ENCODE results near the gene CPA1. TPM values are rescaled to one million over a fixed set of nuclear protein-coding genes. Genes with fewer than 3 reads are reported as not detected.
A peak's percentile ranks its signal among the peaks of the same experiment; 100 is the strongest.

The CPA1 gene
- total and polyA plus RNA-seq, 4 donors, result 0.31 to 12.5 (median 0.73) TPM

DNA sequence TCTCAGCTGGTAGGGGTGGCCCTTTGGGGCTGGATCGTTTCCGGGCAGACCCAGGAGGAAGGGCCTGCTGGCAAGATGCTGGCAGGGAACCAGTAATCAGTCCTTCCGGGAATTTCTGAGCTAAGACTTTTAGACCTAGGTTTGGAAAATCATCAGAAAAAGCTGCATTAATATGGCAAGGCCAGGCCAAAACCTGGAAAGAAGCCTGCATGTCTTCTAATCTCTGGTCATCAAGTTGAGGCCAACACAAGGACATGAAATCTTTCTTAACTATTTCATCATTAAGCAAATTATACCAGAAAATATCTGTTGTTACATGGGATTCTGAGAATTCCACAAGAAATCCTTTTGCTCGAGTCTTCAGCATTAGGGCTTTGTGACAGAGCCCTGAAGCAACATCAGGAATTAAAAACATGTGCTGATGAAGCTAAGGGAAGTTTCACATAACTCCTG, 19.9 kb downstream of the CPA1 start:
- peaks cover 0 to 9% (median 8%) of the 10 kb centered on the region in 4 donors for H3K36me3 ChIP-seq (ENCODE audit: control insufficient read depth in 4 of 4, insufficient read depth in 4 of 4, low read length in 4 of 4)
- no peak overlapping the region for H3K4me3 ChIP-seq
- TF ChIP-seq, protein P1, sequence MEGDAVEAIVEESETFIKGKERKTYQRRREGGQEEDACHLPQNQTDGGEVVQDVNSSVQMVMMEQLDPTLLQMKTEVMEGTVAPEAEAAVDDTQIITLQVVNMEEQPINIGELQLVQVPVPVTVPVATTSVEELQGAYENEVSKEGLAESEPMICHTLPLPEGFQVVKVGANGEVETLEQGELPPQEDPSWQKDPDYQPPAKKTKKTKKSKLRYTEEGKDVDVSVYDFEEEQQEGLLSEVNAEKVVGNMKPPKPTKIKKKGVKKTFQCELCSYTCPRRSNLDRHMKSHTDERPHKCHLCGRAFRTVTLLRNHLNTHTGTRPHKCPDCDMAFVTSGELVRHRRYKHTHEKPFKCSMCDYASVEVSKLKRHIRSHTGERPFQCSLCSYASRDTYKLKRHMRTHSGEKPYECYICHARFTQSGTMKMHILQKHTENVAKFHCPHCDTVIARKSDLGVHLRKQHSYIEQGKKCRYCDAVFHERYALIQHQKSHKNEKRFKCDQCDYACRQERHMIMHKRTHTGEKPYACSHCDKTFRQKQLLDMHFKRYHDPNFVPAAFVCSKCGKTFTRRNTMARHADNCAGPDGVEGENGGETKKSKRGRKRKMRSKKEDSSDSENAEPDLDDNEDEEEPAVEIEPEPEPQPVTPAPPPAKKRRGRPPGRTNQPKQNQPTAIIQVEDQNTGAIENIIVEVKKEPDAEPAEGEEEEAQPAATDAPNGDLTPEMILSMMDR (IDR thresholded peaks at IDR 0.05; ENCODE audit: control extremely low read depth, extremely low read depth), result no peak
- WGBS, 2 donors, result 73 to 85% methylated on average over 4 of the region's 4 CpGs
- H3K9ac ChIP-seq (ENCODE audit: insufficient read depth in 1 of 2, low read length in 2 of 2), result peak overlapping the region in 1 of 2 donors; percentile 68
- H3K27me3 ChIP-seq (ENCODE audit: control insufficient read depth in 3 of 3, insufficient read depth in 3 of 3, low read length in 2 of 3), result no peaks in the 10 kb centered on the region
- ATAC-seq (ENCODE audit: insufficient read depth, low FRiP score) (no peak), DNase-seq (peak; percentile 59 to 79 (median 73))
- H3K9me3 ChIP-seq (ENCODE audit: control insufficient read depth in 4 of 4, insufficient read depth in 3 of 4, low read length in 3 of 4), result no peaks in the 10 kb centered on the region
- H3K4me1 ChIP-seq (ENCODE audit: control insufficient read depth in 5 of 5, insufficient read depth in 5 of 5, low read length in 5 of 5), result peaks cover 0 to 57% (median 24%) of the 10 kb centered on the region in 5 donors
- peak overlapping the region in 1 of 2 donors; percentile 3 for H3K27ac ChIP-seq (ENCODE audit: low read depth in 1 of 2, low read length in 1 of 2)

DNA sequence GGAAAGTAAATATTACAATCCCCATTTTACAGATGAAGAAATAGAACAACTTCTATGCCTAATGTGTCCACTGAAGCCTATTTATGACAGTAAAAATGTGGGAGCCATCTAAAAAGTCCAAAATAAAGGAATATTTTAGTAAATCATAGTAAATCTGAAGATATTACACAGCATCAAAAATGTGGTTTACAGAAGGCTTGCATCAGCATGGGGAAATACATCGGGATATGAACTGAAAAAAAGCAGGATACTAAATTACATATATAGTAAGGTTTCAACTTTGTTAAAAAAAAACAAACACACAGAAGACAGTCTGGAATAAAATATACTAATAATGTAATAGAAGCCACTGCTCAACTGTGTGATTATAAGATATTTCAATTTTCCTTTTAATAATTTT, 20.8 kb downstream of the CPA1 start:
- Histone ChIP-seq H3K4me1 (ENCODE audit: control insufficient read depth in 5 of 5, insufficient read depth in 5 of 5, low read length in 5 of 5) (peaks cover 0 to 47% (median 23%) of the 10 kb centered on the region in 5 donors), H3K9ac (ENCODE audit: insufficient read depth in 1 of 2, low read length in 2 of 2) (peak overlapping the region in 1 of 2 donors; percentile 68), H3K4me3 (no peak overlapping the region), H3K27me3 (ENCODE audit: control insufficient read depth in 3 of 3, insufficient read depth in 3 of 3, low read length in 2 of 3) (no peaks in the 10 kb centered on the region), H3K9me3 (ENCODE audit: control insufficient read depth in 4 of 4, insufficient read depth in 3 of 4, low read length in 3 of 4) (no peaks in the 10 kb centered on the region), H3K27ac (ENCODE audit: low read depth in 1 of 2, low read length in 1 of 2) (no peak overlapping the region), H3K36me3 (ENCODE audit: control insufficient read depth in 4 of 4, insufficient read depth in 4 of 4, low read length in 4 of 4) (peaks cover 0 to 9% (median 8%) of the 10 kb centered on the region in 4 donors)
- ATAC-seq (ENCODE audit: insufficient read depth, low FRiP score) (no peak), DNase-seq (no peak)
- TF ChIP-seq, protein P1 (IDR thresholded peaks at IDR 0.05; ENCODE audit: control extremely low read depth, extremely low read depth), result no peak
- WGBS, 2 donors, result 66 to 86% methylated on average over 1 of the region's 1 CpG

DNA sequence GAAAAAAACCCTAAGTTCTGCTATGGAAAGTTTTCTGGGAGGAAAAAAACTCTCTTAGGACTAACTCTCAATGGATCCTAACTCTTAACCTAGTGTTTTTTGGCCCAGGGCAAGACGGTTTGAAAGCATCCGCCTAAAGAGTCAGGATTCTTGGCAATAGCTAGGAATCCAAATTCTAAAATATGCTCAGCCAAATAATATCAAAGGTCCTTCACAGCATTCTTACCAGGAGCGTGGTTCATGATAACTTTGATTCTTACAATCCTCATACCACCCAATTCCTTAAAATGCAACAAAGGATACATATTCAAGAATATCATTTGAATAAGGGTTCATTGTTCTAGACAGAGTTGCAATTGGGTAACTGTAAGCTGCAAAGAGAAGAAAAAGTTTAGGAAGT, 21.3 kb downstream of the CPA1 start:
- H3K9ac ChIP-seq (ENCODE audit: insufficient read depth in 1 of 2, low read length in 2 of 2), result no peak overlapping the region
- peaks cover 0 to 9% (median 8%) of the 10 kb centered on the region in 4 donors for H3K36me3 ChIP-seq (ENCODE audit: control insufficient read depth in 4 of 4, insufficient read depth in 4 of 4, low read length in 4 of 4)
- TF ChIP-seq, protein P1 (IDR thresholded peaks at IDR 0.05; ENCODE audit: control extremely low read depth, extremely low read depth), result no peak
- ATAC-seq (ENCODE audit: insufficient read depth, low FRiP score) (no peak), DNase-seq (no peak)
- no peaks in the 10 kb centered on the region for H3K9me3 ChIP-seq (ENCODE audit: control insufficient read depth in 4 of 4, insufficient read depth in 3 of 4, low read length in 3 of 4)
- 85 to 91% methylated on average over 3 of the region's 3 CpGs for WGBS, 2 donors
- peaks cover 0 to 43% (median 18%) of the 10 kb centered on the region in 5 donors for H3K4me1 ChIP-seq (ENCODE audit: control insufficient read depth in 5 of 5, insufficient read depth in 5 of 5, low read length in 5 of 5)
- H3K27ac ChIP-seq (ENCODE audit: low read depth in 1 of 2, low read length in 1 of 2), result no peak overlapping the region
- no peaks in the 10 kb centered on the region for H3K27me3 ChIP-seq (ENCODE audit: control insufficient read depth in 3 of 3, insufficient read depth in 3 of 3, low read length in 2 of 3)
- H3K4me3 ChIP-seq, result no peak overlapping the region

GRCh38 chr7:130405003-130405402, 24.7 kb downstream of the CPA1 start:
- peaks cover 2 to 33% (median 5%) of the 10 kb centered on the region in 5 donors for H3K4me1 ChIP-seq (ENCODE audit: control insufficient read depth in 5 of 5, insufficient read depth in 5 of 5, low read length in 5 of 5)
- ATAC-seq (ENCODE audit: insufficient read depth, low FRiP score) (no peak), DNase-seq (no peak)
- no peak overlapping the region for H3K9ac ChIP-seq (ENCODE audit: insufficient read depth in 1 of 2, low read length in 2 of 2)
- H3K36me3 ChIP-seq (ENCODE audit: control insufficient read depth in 4 of 4, insufficient read depth in 4 of 4, low read length in 4 of 4), result peaks cover 0 to 8% (median 4%) of the 10 kb centered on the region in 4 donors
- H3K4me3 ChIP-seq, result no peak overlapping the region
- no peaks in the 10 kb centered on the region for H3K9me3 ChIP-seq (ENCODE audit: control insufficient read depth in 4 of 4, insufficient read depth in 3 of 4, low read length in 3 of 4)
- WGBS, 2 donors, result 89 to 90% methylated on average over 2 of the region's 2 CpGs
- no peaks in the 10 kb centered on the region for H3K27me3 ChIP-seq (ENCODE audit: control insufficient read depth in 3 of 3, insufficient read depth in 3 of 3, low read length in 2 of 3)
- H3K27ac ChIP-seq (ENCODE audit: low read depth in 1 of 2, low read length in 1 of 2), result no peak overlapping the region
- TF ChIP-seq, protein P1 (IDR thresholded peaks at IDR 0.05; ENCODE audit: control extremely low read depth, extremely low read depth), result no peak
